ENCODE data around the gene REPS1.

GRCh38 chr6:138955262-138955661, 32.8 kb downstream of the REPS1 start:
- TF ChIP-seq CTCF (IDR thresholded peaks at IDR 0.05) (no peak), EP300 (IDR thresholded peaks at IDR 0.05) (no peak)
